KMS-11 (cell line): Measurements from ENCODE around the gene NKPD1.
A peak's percentile ranks its signal among the peaks of the same experiment; 100 is the strongest.

ENCODE experiments used
- H2AFZ ChIP-seq: fragments of 200-600 bp; sonication (generic); 2 replicates; pipeline ENCODE4 v1.6.1; 2016; ENCODE audit warnings: antibody characterized with exemption, mixed run types, low read depth
- H3K27ac ChIP-seq: fragments of 200-600 bp; sonication (generic); 2 replicates; pipeline ENCODE4 v1.6.1; 2016; ENCODE audit warnings: mild to moderate bottlenecking, mixed run types
- H3K27me3 ChIP-seq: fragments of 200-600 bp; sonication (generic); 2 replicates; pipeline ENCODE4 v1.6.1; 2017; ENCODE audit warnings: mild to moderate bottlenecking, low read depth, mixed run types, moderate library complexity; ENCODE audit not compliant: insufficient read depth
- H3K36me3 ChIP-seq: fragments of 200-600 bp; sonication (generic); 2 replicates; pipeline ENCODE4 v1.6.1; 2017; ENCODE audit warnings: mild to moderate bottlenecking, mixed run types; ENCODE audit not compliant: insufficient read depth
- H3K4me1 ChIP-seq: fragments of 200-600 bp; sonication (generic); 2 replicates; pipeline ENCODE4 v1.6.1; 2016; ENCODE audit warnings: mild to moderate bottlenecking, low read depth, mixed run types; ENCODE audit not compliant: poor library complexity, severe bottlenecking
- H3K4me2 ChIP-seq: fragments of 200-600 bp; sonication (generic); 2 replicates; pipeline ENCODE4 v1.7.0; 2016; ENCODE audit warnings: mild to moderate bottlenecking, mixed run types
- H3K4me3 ChIP-seq: fragments of 200-600 bp; sonication (generic); IDR thresholded peaks from 2 replicates; pipeline ENCODE4 v1.6.1; 2017; ENCODE audit warnings: low read depth, low read length, mixed read lengths; ENCODE audit not compliant: insufficient read depth
- H3K79me2 ChIP-seq: fragments of 200-600 bp; sonication (generic); 2 replicates; pipeline ENCODE4 v1.6.1; 2016; ENCODE audit warnings: low read depth, mixed run types; ENCODE audit not compliant: insufficient read depth
- H3K9ac ChIP-seq: fragments of 200-600 bp; sonication (generic); 2 replicates; pipeline ENCODE4 v1.6.1; 2016; ENCODE audit warnings: mild to moderate bottlenecking, mixed run types
- H4K20me1 ChIP-seq: fragments of 200-600 bp; sonication (generic); 2 replicates; pipeline ENCODE4 v1.6.1; 2016; ENCODE audit warnings: mild to moderate bottlenecking, mixed run types; ENCODE audit not compliant: insufficient read depth
- CTCF ChIP-seq: fragments of 200-600 bp; sonication (generic); conservative IDR thresholded peaks from 2 replicates; pipeline ENCODE4 v1.6.1; 2017; ENCODE audit warnings: low read depth, mild to moderate bottlenecking, antibody characterized with exemption, low read length, moderate library complexity, mixed read lengths

Gene NKPD1

DNA sequence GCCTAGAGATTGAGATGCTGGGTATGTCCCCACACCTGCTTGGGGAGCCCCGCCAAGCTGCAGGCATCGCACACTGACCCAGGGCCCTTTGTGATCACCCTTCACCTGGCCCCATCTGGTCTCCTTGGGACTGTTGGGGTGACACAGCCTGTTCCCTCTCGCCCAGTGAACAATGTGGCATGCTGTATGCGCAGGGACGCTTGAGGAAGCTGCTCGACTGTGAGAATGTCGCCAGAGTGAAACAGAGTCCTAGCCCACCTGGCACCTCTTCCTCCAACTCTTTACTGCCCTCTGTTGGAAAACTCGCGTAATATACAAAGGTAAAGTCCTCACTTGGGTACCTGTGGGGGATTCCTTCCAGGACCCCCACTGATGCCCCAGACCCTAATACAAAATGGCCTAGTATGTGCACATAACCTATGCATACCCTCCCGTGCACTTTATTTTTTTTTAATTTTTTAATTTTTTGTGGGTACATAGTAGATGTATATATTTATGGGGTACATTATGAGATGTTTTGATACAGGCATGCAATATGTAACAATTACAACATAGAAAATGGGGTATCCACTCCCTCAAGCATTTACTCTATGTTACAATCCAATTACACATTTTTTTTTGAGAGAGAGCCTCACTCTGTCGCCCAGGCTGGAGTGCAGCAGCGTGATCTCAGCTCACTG lies 26.8 kb upstream of the NKPD1 start:
- H3K4me3 ChIP-seq, result no peak overlapping the region
- TF ChIP-seq CTCF, result peak; percentile 80
- H3K79me2 ChIP-seq, result no peaks in the 10 kb centered on the region
- H3K27ac ChIP-seq, result no peak overlapping the region
- H3K27me3 ChIP-seq, result no peaks in the 10 kb centered on the region
- H3K36me3 ChIP-seq, result no peaks in the 10 kb centered on the region
- no peak overlapping the region for H3K4me2 ChIP-seq
- H3K4me1 ChIP-seq, result no peaks in the 10 kb centered on the region
- H2AFZ ChIP-seq, result peak overlapping the region; percentile 38; the same call in 1 of the 2 replicates
- no peaks in the 10 kb centered on the region for H4K20me1 ChIP-seq
- H3K9ac ChIP-seq, result no peak overlapping the region

DNA sequence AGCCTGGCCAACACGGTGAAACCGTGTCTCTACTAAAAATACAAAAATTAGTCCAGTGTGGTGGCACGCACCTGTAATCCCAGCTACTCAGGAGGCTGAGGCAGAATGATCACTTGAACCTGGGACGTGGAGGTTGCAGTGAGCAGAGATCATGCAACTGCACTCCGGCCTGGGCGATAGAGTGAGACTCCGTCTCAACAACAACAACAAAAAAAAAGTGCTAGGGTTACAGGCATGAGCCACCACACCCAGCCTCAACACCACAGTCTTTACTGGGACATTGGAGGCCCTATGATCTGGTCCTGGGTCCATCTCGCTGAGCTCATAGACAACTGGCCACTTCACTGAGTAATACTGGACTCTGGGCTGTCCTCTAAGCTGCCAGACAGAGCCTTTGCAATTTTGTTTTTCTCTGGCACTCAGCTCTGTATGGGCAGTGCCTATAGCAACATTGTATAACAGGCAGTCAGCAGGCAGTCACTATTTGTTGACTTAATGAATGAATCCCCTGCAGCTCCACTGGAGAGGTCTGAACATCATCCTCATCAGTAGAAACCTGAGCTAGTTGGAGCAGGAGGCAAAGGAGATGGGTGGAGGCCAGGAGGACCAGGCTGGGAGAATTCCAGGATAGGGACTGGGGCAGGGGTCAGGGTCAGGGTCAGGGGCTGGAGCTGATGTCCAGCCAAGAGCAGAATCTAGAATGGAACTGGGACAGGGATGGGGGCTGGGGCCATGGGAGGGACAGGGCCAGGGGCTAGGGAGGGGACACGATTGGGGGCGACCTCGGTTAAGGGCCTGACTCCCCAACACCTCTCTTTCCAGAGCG lies 25.9 kb upstream of the NKPD1 start:
- no peak for TF ChIP-seq CTCF
- Histone ChIP-seq H3K27ac (no peak overlapping the region), H3K4me3 (no peak overlapping the region), H3K36me3 (no peaks in the 10 kb centered on the region), H3K4me2 (no peak overlapping the region), H3K79me2 (peaks cover 5% of the 10 kb centered on the region; the same call in 1 of the 2 replicates), H3K4me1 (no peaks in the 10 kb centered on the region), H2AFZ (no peak overlapping the region; the same call in 1 of the 2 replicates), H4K20me1 (no peaks in the 10 kb centered on the region), H3K27me3 (no peaks in the 10 kb centered on the region), H3K9ac (no peak overlapping the region)

DNA sequence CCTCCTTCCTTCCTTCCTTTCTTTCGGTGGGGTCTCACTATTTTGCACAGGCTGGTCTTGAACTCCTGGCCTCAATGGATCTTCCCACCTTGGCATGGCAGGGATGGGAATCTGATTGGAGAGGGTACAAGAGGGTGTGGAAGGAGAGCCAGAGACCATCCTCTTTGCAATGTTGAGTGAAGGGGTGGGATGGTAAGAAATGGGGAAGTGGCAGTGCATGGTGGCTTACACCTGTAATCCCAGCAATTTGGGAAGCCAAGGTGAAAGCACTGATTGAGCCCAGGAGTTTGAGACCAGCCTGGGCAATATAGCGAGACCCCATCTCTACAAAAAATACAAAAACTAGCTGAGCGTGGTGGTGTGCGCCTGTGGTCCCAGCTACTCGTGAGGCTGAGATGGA lies 23.3 kb upstream of the NKPD1 start:
- Histone ChIP-seq H3K4me2 (no peak overlapping the region), H3K4me1 (peaks cover 16% of the 10 kb centered on the region), H4K20me1 (no peaks in the 10 kb centered on the region), H3K79me2 (peaks cover 27% of the 10 kb centered on the region; the same call in 1 of the 2 replicates), H3K9ac (no peak overlapping the region), H3K27me3 (no peaks in the 10 kb centered on the region), H3K4me3 (no peak overlapping the region), H3K36me3 (no peaks in the 10 kb centered on the region), H3K27ac (no peak overlapping the region), H2AFZ (no peak overlapping the region)
- TF ChIP-seq CTCF, result no peak

DNA sequence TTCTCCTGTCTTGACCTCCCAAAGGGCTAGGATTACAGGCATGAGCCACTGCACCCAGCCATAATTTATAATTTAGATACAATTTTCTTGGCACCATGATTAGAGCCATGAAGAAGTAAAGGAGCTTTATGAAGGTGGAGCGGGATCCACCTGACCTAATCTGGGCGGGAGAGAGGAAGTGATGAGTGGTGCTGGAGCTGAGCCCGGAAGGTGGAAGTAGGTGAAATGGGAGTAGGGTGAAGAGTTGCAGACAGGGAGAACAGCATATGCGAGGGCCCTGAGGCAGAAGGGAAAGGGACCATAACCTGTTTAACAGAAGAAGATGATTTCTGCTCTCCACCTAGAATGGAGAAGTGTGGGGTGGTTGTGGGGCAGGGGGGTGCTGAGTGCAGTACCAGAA lies 22.0 kb upstream of the NKPD1 start:
- Histone ChIP-seq H3K4me3 (no peak overlapping the region), H4K20me1 (no peaks in the 10 kb centered on the region), H3K27ac (no peak overlapping the region), H3K36me3 (no peaks in the 10 kb centered on the region), H3K9ac (no peak overlapping the region), H3K79me2 (peaks cover 27% of the 10 kb centered on the region; the same call in 1 of the 2 replicates), H3K4me2 (no peak overlapping the region), H2AFZ (no peak overlapping the region), H3K4me1 (peaks cover 16% of the 10 kb centered on the region), H3K27me3 (no peaks in the 10 kb centered on the region)
- TF ChIP-seq CTCF, result no peak
